Mucosa of stomach (tissue), 1 donor: ENCODE measurements around the gene TMEM190.
"Not testable (repeated sequence)": the region's sequence is repeated elsewhere in the genome, so short reads cannot be mapped to it uniquely, and the experiment has no call there.

Source experiments
- H3K27me3 ChIP-seq: one replicate; pipeline ENCODE4 v1.7.0; 2013; ENCODE audit warnings: mild to moderate bottlenecking, low read length; ENCODE audit not compliant: control insufficient read depth, insufficient read depth
- H3K36me3 ChIP-seq: one replicate; pipeline ENCODE4 v1.7.0; 2013; ENCODE audit warnings: low read length; ENCODE audit not compliant: control insufficient read depth, insufficient read depth
- H3K4me1 ChIP-seq: one replicate; pipeline ENCODE4 v1.7.0; 2013; ENCODE audit warnings: mild to moderate bottlenecking, low read length; ENCODE audit not compliant: control insufficient read depth, insufficient read depth
- H3K4me3 ChIP-seq: one replicate; pipeline ENCODE4 v1.7.0; 2013; ENCODE audit warnings: low read length
- H3K9ac ChIP-seq: one replicate; pipeline ENCODE4 v1.7.0; 2013; ENCODE audit warnings: mild to moderate bottlenecking, low read length, moderate library complexity
- H3K9me3 ChIP-seq: one replicate; pipeline ENCODE4 v1.7.0; 2013; ENCODE audit warnings: mild to moderate bottlenecking, low read length, moderate library complexity; ENCODE audit not compliant: control insufficient read depth
- donor health status: Pancreatic carcinoma.

TMEM190 gene

GRCh38 chr19:55376241-55376933 is at the start of gene TMEM190:
Gene TMEM190, plus strand, starts transcription at chr19:55376826. Its CDS starts 28 bp downstream, at chr19:55376854.
- H3K36me3 ChIP-seq = no peaks in the 10 kb centered on the region
- H3K4me1 ChIP-seq = peaks cover 27% of the 10 kb centered on the region
- no peak within 1 kb of the TSS for H3K4me3 ChIP-seq
- no peak within 1 kb of the TSS for H3K9ac ChIP-seq
- H3K9me3 ChIP-seq = no peaks in the 10 kb centered on the region
- peaks cover 51% of the 10 kb centered on the region for H3K27me3 ChIP-seq

GRCh38 chr19:55328774-55329318 is 47.8 kb upstream of the TMEM190 start:
- H3K27me3 ChIP-seq, H3K4me3 ChIP-seq, H3K9me3 ChIP-seq, H3K36me3 ChIP-seq, H3K9ac ChIP-seq: not testable (repeated sequence)
- H3K4me1 ChIP-seq = peaks cover 12% of the 10 kb centered on the region

- peaks cover 17% of the 10 kb centered on the region for H3K4me1 ChIP-seq
- not testable (repeated sequence) for H3K9me3 ChIP-seq, H3K9ac ChIP-seq, H3K4me3 ChIP-seq, H3K36me3 ChIP-seq, H3K27me3 ChIP-seq
Observed at GRCh38 chr19:55329791-55330190, 46.8 kb upstream of the TMEM190 start.

GRCh38 chr19:55333870-55334269 is 42.8 kb upstream of the TMEM190 start:
- H3K9ac ChIP-seq = no peak overlapping the region
- H3K4me3 ChIP-seq = no peak overlapping the region
- no peaks in the 10 kb centered on the region for H3K9me3 ChIP-seq
- H3K36me3 ChIP-seq = no peaks in the 10 kb centered on the region
- H3K4me1 ChIP-seq = peaks cover 16% of the 10 kb centered on the region
- no peaks in the 10 kb centered on the region for H3K27me3 ChIP-seq

- Histone ChIP-seq H3K36me3 (no peaks in the 10 kb centered on the region), H3K9me3 (no peaks in the 10 kb centered on the region), H3K27me3 (no peaks in the 10 kb centered on the region), H3K4me3 (no peak overlapping the region), H3K9ac (no peak overlapping the region), H3K4me1 (peaks cover 26% of the 10 kb centered on the region)
Observed at GRCh38 chr19:55336101-55336500, 40.5 kb upstream of the TMEM190 start.

- peak within 1 kb of the TSS; percentile 97 for H3K9ac ChIP-seq
- H3K27me3 ChIP-seq = no peaks in the 10 kb centered on the region
- no peaks in the 10 kb centered on the region for H3K36me3 ChIP-seq
- peaks cover 19% of the 10 kb centered on the region for H3K4me1 ChIP-seq
- peak within 1 kb of the TSS; percentile 60 for H3K4me3 ChIP-seq
- H3K9me3 ChIP-seq = no peaks in the 10 kb centered on the region
Observed at GRCh38 chr19:55339105-55339888, 37.3 kb upstream of the TMEM190 start, which contains the start of gene KMT5C. Gene KMT5C, plus strand, starts transcription at chr19:55339876. Its CDS starts 2,061 bp downstream, at chr19:55341937.

- peak overlapping the region; percentile 60 for H3K4me3 ChIP-seq
- peak overlapping the region; percentile 97 for H3K9ac ChIP-seq
- no peaks in the 10 kb centered on the region for H3K36me3 ChIP-seq
- H3K4me1 ChIP-seq = peaks cover 17% of the 10 kb centered on the region
- no peaks in the 10 kb centered on the region for H3K27me3 ChIP-seq
- H3K9me3 ChIP-seq = no peaks in the 10 kb centered on the region
Observed at GRCh38 chr19:55339889-55340783, 36.5 kb upstream of the TMEM190 start.

GRCh38 chr19:55340784-55341147 is 35.9 kb upstream of the TMEM190 start:
- no peaks in the 10 kb centered on the region for H3K36me3 ChIP-seq
- H3K9me3 ChIP-seq = no peaks in the 10 kb centered on the region
- no peaks in the 10 kb centered on the region for H3K27me3 ChIP-seq
- peak overlapping the region; percentile 60 for H3K4me3 ChIP-seq
- peak overlapping the region; percentile 97 for H3K9ac ChIP-seq
- H3K4me1 ChIP-seq = peaks cover 21% of the 10 kb centered on the region

GRCh38 chr19:55341171-55341588 is 35.4 kb upstream of the TMEM190 start:
- Histone ChIP-seq H3K36me3 (no peaks in the 10 kb centered on the region), H3K4me3 (peak overlapping the region; percentile 60), H3K27me3 (no peaks in the 10 kb centered on the region), H3K9ac (peak overlapping the region; percentile 97), H3K9me3 (no peaks in the 10 kb centered on the region), H3K4me1 (peaks cover 25% of the 10 kb centered on the region)

GRCh38 chr19:55341595-55342531 is 34.8 kb upstream of the TMEM190 start:
- H3K4me1 ChIP-seq = peaks cover 25% of the 10 kb centered on the region
- H3K27me3 ChIP-seq = no peaks in the 10 kb centered on the region
- no peaks in the 10 kb centered on the region for H3K9me3 ChIP-seq
- H3K9ac ChIP-seq = no peak overlapping the region
- H3K36me3 ChIP-seq = no peaks in the 10 kb centered on the region
- no peak overlapping the region for H3K4me3 ChIP-seq

- Histone ChIP-seq H3K9ac (no peak overlapping the region), H3K36me3 (no peaks in the 10 kb centered on the region), H3K9me3 (no peaks in the 10 kb centered on the region), H3K4me1 (peaks cover 18% of the 10 kb centered on the region), H3K27me3 (no peaks in the 10 kb centered on the region), H3K4me3 (no peak overlapping the region)
Observed at GRCh38 chr19:55344444-55344843, 32.2 kb upstream of the TMEM190 start.
